ENCODE measurements around the gene DCTN2.
"Not testable (repeated sequence)": the region's sequence is repeated elsewhere in the genome, so short reads cannot be mapped to it uniquely, and the experiment has no call there.

The DCTN2 gene

GRCh38 chr12:57546438-57547287 is at the start of gene DCTN2:
DCTN2 (minus strand) TSS chr12:57547192; CDS start chr12:57547063, 129 bp downstream.
- DNase-seq (ENCODE audit: low read depth) = peak; percentile 99

DNA sequence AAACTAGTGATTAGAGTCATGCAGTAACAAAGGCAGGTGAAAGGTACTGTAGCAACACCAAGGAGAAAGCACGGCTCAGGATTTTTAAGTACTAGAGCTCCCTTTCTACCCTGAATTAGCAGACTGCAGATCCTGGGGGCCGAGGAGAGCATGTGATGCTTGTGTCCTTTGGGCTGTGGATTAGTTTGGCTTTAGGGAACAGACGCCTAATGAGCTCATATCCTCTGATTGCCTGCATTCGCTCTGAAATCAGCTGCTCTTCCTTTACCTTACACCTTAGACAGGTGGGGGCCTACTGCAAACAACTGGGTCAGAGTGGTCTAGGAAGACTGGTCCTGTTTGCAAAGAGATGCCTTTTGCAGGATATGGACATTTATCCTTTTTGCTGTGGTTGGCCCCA is 46.2 kb upstream of the DCTN2 start:
- DNase-seq (ENCODE audit: low read depth) = no peak

DNA sequence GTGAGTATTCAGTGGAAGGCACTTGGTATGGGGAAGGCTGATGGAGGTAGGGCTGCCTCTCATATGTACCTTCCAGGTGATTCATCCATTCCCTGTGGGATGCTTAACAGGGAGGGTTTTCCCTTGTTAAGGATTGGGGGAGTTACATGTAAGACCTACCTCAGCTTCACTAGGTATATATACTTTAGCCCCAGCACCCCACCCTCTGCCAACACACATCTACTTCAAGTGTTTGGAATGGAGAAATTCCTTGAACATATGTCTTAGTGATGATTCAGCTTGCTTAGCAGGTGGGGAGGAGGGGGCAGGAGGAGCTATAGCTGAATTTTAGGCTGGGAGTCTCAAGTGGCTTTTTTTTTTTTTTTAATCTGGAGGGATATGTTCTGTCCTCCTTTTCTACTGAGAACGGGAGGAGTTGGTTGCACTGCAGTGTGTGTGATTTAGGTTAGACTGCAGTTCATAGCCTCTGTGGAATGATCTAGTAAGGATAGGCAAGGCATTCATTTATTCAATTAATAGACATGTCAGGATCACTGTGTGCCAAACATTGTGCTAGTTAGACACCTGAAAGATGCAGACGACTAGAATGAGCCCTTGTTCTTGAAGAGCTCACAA is 45.7 kb upstream of the DCTN2 start:
- peak; percentile 33 for DNase-seq (ENCODE audit: low read depth)

DNA sequence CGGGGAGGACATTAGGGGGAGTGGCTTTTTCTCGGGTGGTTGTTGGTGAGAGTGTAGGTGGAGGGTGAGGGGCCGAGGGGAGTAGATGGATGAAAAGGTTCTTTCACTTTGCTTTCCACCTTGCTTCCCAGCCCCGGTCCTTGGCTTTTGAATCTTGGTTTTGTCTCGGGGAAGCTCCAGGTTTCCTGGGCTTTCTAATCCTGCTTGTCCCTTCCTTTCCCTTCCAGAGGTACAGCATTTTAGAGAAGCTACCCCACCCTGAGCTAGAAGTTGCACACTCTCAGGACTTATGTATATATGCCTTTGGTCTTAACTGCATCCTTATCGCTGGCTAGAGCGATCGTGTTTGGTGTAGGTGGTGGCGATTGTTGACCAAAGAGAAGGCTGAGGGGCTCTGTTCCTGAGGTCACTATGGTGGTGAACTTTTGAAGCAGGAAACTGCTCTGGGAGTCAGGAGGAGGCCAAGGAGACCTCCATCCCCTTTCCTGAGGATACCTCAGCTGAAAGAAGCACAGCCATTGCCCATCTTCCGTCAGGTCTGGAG is 44.9 kb upstream of the DCTN2 start:
- no peak for DNase-seq (ENCODE audit: low read depth)

GRCh38 chr12:57590864-57591781 is 44.1 kb upstream of the DCTN2 start, which contains the start of gene PIP4K2C:
PIP4K2C (plus strand) TSS chr12:57591192; CDS start chr12:57591290, 98 bp downstream.
- DNase-seq (ENCODE audit: low read depth) = peak; percentile 67

DNA sequence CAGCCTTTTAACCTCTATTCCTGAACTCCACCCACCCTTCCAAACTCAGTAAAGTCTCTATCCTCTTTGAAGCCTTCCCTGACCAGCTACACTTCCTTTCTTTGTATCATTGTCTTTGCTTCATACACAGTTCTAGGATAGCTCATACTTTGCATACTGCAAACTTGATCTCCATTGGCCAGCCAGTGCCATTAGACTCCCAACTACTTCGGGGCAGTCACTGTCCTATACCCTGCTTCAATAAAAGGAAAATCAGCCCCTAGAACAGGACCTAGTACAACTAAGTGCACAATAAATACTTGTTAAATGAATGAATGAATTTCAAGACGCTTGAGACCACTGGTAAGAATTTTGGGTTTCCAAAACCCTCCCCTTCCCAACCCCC is 43.5 kb upstream of the DCTN2 start:
- DNase-seq (ENCODE audit: low read depth) = no peak

DNA sequence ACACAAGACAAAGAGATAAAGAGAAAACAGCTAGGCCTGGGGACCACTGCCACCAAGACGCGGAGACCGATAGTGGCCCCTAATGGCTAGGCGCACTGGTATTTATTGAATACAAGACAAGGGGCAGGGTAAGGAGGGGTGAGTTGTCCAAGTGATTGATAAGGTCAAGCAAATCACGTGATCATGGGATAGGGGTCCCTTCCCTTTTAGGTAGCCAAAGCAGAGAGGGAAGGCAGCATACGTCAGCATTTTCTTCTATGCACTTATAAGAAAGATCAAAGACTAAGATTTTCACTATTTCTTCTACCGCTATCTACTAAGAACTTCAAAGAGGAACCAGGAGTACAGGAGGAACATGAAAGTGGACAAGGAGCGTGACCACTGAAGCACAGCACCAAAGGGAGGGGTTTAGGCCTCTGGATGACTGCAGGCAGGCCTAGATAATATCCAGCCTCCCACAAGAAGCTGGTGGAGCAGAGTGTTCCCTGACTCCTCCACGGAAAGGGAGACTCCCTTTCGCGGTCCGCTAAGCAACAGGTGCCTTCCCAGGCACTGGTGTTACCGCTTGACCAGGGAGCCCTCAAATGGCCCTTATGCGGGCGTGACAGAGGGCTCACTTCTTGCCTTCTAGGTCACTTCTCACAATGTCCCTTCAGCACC is 42.1 kb upstream of the DCTN2 start:
- not testable (repeated sequence) for DNase-seq (ENCODE audit: low read depth)

- no peak for DNase-seq (ENCODE audit: low read depth)
These were observed 39.9 kb upstream of the DCTN2 start for GRCh38 chr12:57586832-57587429.

DNA sequence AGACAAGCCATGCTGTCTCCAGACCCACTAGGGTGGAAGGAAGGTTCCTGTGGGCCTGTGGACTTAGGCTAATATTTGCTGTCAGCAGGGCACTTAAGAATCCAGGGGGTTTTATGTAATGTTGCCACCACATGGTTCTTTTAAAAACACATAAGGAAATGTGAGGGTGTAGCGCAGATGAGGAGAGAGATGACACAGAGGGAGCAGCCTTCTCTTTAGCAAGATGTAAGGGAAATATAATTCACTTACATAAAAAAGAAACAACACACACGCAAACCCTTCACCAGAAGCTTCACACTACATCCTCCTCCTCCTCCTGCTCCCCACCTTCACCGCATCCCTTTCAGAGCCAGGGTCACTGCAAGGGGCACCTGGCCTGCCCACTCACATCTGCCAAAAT is 39.1 kb upstream of the DCTN2 start:
- no peak for DNase-seq (ENCODE audit: low read depth)

GRCh38 chr12:57585156-57585555 is 38.2 kb upstream of the DCTN2 start:
- DNase-seq (ENCODE audit: low read depth) = no peak

GRCh38 chr12:57584690-57585089 is 37.7 kb upstream of the DCTN2 start:
- no peak for DNase-seq (ENCODE audit: low read depth)

GRCh38 chr12:57584050-57584449 is 37.1 kb upstream of the DCTN2 start:
- DNase-seq (ENCODE audit: low read depth) = no peak

- DNase-seq (ENCODE audit: low read depth) = peak; percentile 81
These were observed 36.2 kb upstream of the DCTN2 start for GRCh38 chr12:57583008-57583831.

DNA sequence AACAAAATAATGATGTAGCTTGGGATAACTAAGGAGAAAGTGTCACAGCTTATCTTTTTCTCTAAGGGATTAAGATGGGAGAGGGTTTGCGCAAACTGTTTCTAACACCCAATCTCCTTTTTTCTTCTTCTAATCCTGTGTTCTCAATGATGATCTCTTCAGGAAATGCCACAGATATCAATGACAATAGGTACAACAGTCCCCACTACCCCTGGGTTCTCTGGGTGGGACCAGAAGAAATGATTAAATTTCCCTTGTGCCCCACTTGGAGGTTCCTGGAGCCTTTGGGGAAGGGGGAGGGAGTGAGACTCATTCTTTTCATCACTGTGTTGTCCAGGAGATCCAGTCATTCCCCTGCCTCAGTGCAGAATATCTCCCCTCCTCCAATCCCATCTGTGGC is 35.4 kb upstream of the DCTN2 start:
- DNase-seq (ENCODE audit: low read depth) = no peak

DNA sequence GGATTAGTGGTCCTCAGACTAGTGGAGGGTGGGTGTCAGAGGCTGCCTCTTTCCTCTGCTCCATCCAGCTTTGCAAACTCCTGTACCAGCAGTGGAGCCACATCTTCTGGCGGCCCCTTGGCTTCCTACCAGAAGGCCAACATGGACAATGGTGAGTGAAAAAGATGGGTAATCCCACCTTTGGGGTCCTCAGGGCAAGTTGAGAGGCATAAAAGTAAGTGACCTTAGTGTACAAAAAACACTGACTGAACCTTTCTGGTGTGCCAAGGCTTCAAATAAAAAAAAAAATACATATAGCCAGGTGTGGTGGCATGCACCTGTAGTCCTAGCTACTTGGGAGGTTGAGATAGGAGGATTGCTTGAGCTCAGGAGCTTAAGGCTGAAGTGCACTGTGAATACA is 34.8 kb upstream of the DCTN2 start:
- DNase-seq (ENCODE audit: low read depth) = no peak

GRCh38 chr12:57580466-57580795 is 33.4 kb upstream of the DCTN2 start:
- no peak for DNase-seq (ENCODE audit: low read depth)

- no peak for DNase-seq (ENCODE audit: low read depth)
These were observed 32.9 kb upstream of the DCTN2 start for GRCh38 chr12:57579677-57580465.

GRCh38 chr12:57579011-57579410 is 32.0 kb upstream of the DCTN2 start:
- peak; percentile 34 for DNase-seq (ENCODE audit: low read depth)

DNA sequence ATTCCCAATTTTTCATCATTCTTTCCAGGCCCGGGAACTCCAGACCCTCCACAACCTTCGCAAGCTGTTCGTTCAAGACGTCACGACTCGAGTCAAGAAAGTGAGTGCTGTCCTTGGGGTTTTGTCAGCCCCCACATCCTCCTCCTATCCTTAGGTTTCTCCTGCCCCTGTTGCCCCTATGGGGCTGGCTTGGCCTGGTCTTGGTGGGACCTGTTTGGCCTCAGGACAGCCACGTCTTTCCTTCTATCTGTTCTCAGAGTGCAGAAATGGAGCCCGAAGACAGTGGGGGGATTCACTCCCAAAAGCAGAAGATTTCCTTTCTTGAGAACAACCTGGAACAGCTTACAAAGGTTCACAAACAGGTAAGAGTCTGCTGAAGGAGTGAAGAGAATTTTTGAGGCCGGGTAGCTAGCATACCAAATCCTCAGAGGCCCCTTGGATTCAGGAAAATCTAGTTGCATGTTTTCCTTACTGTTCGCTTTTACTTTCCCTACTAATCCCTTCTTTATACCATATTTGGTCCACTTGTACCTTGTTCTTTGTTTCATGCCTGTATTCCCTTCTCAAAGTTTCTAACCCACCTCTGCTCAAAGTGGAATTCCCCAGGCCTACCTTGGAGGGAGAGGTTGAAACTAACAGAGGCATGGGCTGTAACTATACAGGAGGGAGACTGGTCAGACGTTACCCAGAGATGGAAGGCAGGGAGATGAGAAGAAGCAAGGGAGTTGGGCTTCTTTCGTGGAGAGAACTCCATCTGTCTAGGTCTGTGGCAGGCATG is 31.2 kb upstream of the DCTN2 start:
- no peak for DNase-seq (ENCODE audit: low read depth)
